Stomach (tissue), 9 donors: ENCODE data around the gene ARL11. TPM values are rescaled to one million over a fixed set of nuclear protein-coding genes. Genes with fewer than 3 reads are reported as not detected.

Experiments used
- DNase-seq, 2 donors: peaks; one replicate each; pipeline versions ENCODE4 v3.0.0 to v3.0.0-alpha.2; 2013 to 2019
- H3K27ac ChIP-seq, 5 donors: fragments of 200-600 bp in 4 of 5; sonication (generic) in 4 of 5; one replicate each; pipeline ENCODE4 v1.5.1; 2013 to 2019; ENCODE audit warnings: mild to moderate bottlenecking in 1 of 5, moderate library complexity in 1 of 5
- H3K27me3 ChIP-seq, 3 donors: fragments of 200-600 bp; sonication (generic); one replicate each; pipeline ENCODE4 v1.5.1; 2017 to 2019; ENCODE audit warnings: mixed run types in 1 of 3
- H3K36me3 ChIP-seq, 4 donors: fragments of 200-600 bp; sonication (generic); 1 replicate in 3 of 4; 2 replicates in 1 of 4; pipeline ENCODE4 v1.5.1; 2016 to 2019
- H3K4me1 ChIP-seq, 4 donors: fragments of 200-600 bp; sonication (generic); one replicate each; pipeline ENCODE4 v1.5.1; 2016 to 2019
- H3K4me3 ChIP-seq, 4 donors: fragments of 200-600 bp; sonication (generic) in 3 of 4; one replicate each; pipeline ENCODE4 v1.5.1; 2016 to 2019; ENCODE audit warnings: mild to moderate bottlenecking in 1 of 4
- H3K9me3 ChIP-seq, 4 donors: fragments of 200-600 bp; sonication (generic); one replicate each; pipeline ENCODE4 v1.5.1; 2016 to 2019
- EP300 ChIP-seq: sonication (generic); formaldehyde crosslinking; IDR thresholded peaks from one replicate; pipeline ENCODE4 v1.6.1; 2017; ENCODE audit warnings: antibody characterized with exemption
- POLR2A ChIP-seq, 4 donors: fragments of 450-650 bp; IDR thresholded peaks; one replicate each; pipeline ENCODE4 v1.6.1; 2016; ENCODE audit warnings: antibody characterized with exemption in 4 of 4, control low read depth in 2 of 4, mild to moderate bottlenecking in 1 of 4, moderate library complexity in 1 of 4
- POLR2AphosphoS5 ChIP-seq, 3 donors: sonication (generic); formaldehyde crosslinking; IDR thresholded peaks; one replicate each; pipeline ENCODE4 v1.6.1; 2016; ENCODE audit warnings: antibody characterized with exemption in 3 of 3
- WGBS, 5 donors: extraction: QIAGEN DNeasy Blood & Tissue Kit in 3 of 5; methylation state at CpG; one replicate each; pipeline versions ENCODE4 v1.1.5 to v1.1.7; 2013 to 2018; 5-methylcytosine and 5-hydroxymethylcytosine counted together
- intact Hi-C: fragments of 100-400 bp; cut with DNase I; formaldehyde crosslinking; loops from one replicate; pipeline ENCODE4 v1.15.1; 2023; ENCODE audit warnings: low total_unique reads
- polyA plus RNA-seq, 3 donors: library from polyadenylated mRNA; stranded (reverse); fragments of 200-250 nt; gene quantifications; one replicate each; pipeline ENCODE4 v1.2.3, GENCODE V29; 2013
- total RNA-seq, 5 donors: library from RNA; depleted of rRNA; stranded (reverse); fragments of >200 nt; gene quantifications; one replicate each; pipeline versions ENCODE4 v1.1.0 to v1.2.3, GENCODE V29; 2014 to 2016
- TF ChIP-seq, protein P1 (sequence below), 7 experiments: fragments of 450-650 bp in 4 of 7; fragments of 200-600 bp in 3 of 7; sonication (generic) in 3 of 7; IDR thresholded peaks; one replicate each; pipeline ENCODE4 v1.5.1; 2016 to 2019; ENCODE audit warnings: antibody characterized with exemption in 7 of 7, control low read depth in 2 of 7, mild to moderate bottlenecking in 1 of 7
- donor health status: healthy with polysubstance abuse.
- donor health status: Bipolar disorder and iron deficiency.
- donor health status: healthy.

ARL11 gene
- total and polyA plus RNA-seq, 8 donors = under 0.01 to 1.2 (median 0.55) TPM; not detected in 2

- Histone ChIP-seq H3K4me3 (peak overlapping the region in 1 of 4 donors; percentile 28), H3K4me1 (peaks cover 0 to 26% (median 8%) of the 10 kb centered on the region in 4 donors), H3K9me3 (no peaks in the 10 kb centered on the region), H3K27ac (peak overlapping the region in 1 of 5 donors; percentile 8), H3K27me3 (no peaks in the 10 kb centered on the region), H3K36me3 (no peaks in the 10 kb centered on the region)
- intact Hi-C loops = no loop called here
- no peak for DNase-seq
- WGBS, 5 donors = 75 to 87% (median 81%) methylated on average over 4 of the region's 4 CpGs
- TF ChIP-seq POLR2AphosphoS5 (IDR thresholded peaks at IDR 0.05) = no peak
- TF ChIP-seq, protein P1, sequence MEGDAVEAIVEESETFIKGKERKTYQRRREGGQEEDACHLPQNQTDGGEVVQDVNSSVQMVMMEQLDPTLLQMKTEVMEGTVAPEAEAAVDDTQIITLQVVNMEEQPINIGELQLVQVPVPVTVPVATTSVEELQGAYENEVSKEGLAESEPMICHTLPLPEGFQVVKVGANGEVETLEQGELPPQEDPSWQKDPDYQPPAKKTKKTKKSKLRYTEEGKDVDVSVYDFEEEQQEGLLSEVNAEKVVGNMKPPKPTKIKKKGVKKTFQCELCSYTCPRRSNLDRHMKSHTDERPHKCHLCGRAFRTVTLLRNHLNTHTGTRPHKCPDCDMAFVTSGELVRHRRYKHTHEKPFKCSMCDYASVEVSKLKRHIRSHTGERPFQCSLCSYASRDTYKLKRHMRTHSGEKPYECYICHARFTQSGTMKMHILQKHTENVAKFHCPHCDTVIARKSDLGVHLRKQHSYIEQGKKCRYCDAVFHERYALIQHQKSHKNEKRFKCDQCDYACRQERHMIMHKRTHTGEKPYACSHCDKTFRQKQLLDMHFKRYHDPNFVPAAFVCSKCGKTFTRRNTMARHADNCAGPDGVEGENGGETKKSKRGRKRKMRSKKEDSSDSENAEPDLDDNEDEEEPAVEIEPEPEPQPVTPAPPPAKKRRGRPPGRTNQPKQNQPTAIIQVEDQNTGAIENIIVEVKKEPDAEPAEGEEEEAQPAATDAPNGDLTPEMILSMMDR (IDR thresholded peaks at IDR 0.05) = no peak
- no peak for TF ChIP-seq POLR2A (IDR thresholded peaks at IDR 0.05)
- TF ChIP-seq EP300 = no peak
Observed at GRCh38 chr13:49629947-49630346, 1.6 kb downstream of the ARL11 start.

GRCh38 chr13:49630580-49630979, 2.3 kb downstream of the ARL11 start:
- TF ChIP-seq POLR2AphosphoS5 (IDR thresholded peaks at IDR 0.05) (no peak), EP300 (no peak), POLR2A (IDR thresholded peaks at IDR 0.05) (no peak)
- TF ChIP-seq, protein P1 (IDR thresholded peaks at IDR 0.05) = no peak

GRCh38 chr13:49632156-49632555, 3.8 kb downstream of the ARL11 start:
- intact Hi-C loops = no loop called here
- Histone ChIP-seq H3K36me3 (no peaks in the 10 kb centered on the region), H3K9me3 (no peaks in the 10 kb centered on the region), H3K27me3 (no peaks in the 10 kb centered on the region), H3K4me3 (no peak overlapping the region), H3K4me1 (peaks cover 0 to 20% (median 3%) of the 10 kb centered on the region in 4 donors), H3K27ac (no peak overlapping the region)
- 87 to 95% (median 90%) methylated on average over 5 of the region's 5 CpGs for WGBS, 5 donors
- no peak for DNase-seq
- TF ChIP-seq, protein P1 (IDR thresholded peaks at IDR 0.05) = no peak
- TF ChIP-seq POLR2AphosphoS5 (IDR thresholded peaks at IDR 0.05) (no peak), EP300 (no peak), POLR2A (IDR thresholded peaks at IDR 0.05) (no peak)

More at GRCh38 chr13:49630580-49630979, 2.3 kb downstream of the ARL11 start:
- no peaks in the 10 kb centered on the region for H3K9me3 ChIP-seq
- no peaks in the 10 kb centered on the region for H3K27me3 ChIP-seq
- WGBS, 5 donors = 74 to 94% (median 90%) methylated on average over 8 to 16 of the region's 16 CpGs
- H3K4me1 ChIP-seq = peaks cover 0 to 21% (median 3%) of the 10 kb centered on the region in 4 donors
- H3K27ac ChIP-seq = no peak overlapping the region
- no peaks in the 10 kb centered on the region for H3K36me3 ChIP-seq
- no peak overlapping the region for H3K4me3 ChIP-seq
- intact Hi-C loops = no loop called here
- no peak for DNase-seq

GRCh38 chr13:49633710-49634109, 5.4 kb downstream of the ARL11 start:
- no peak overlapping the region for H3K27ac ChIP-seq
- H3K9me3 ChIP-seq = no peaks in the 10 kb centered on the region
- no peak overlapping the region for H3K4me3 ChIP-seq
- peaks cover 0 to 15% (median 3%) of the 10 kb centered on the region in 4 donors for H3K4me1 ChIP-seq
- DNase-seq = no peak
- 70 to 86% (median 79%) methylated on average over 4 of the region's 4 CpGs for WGBS, 5 donors
- intact Hi-C loops = no loop called here
- H3K27me3 ChIP-seq = no peaks in the 10 kb centered on the region
- TF ChIP-seq, protein P1 (IDR thresholded peaks at IDR 0.05) = no peak
- TF ChIP-seq POLR2A (IDR thresholded peaks at IDR 0.05) = no peak
- no peak for TF ChIP-seq EP300
- no peak for TF ChIP-seq POLR2AphosphoS5 (IDR thresholded peaks at IDR 0.05)
- no peaks in the 10 kb centered on the region for H3K36me3 ChIP-seq
